Esophagus squamous epithelium (tissue), 5 donors: ENCODE results near the gene SHISA3. TPM values are rescaled to one million over a fixed set of nuclear protein-coding genes. Genes with fewer than 3 reads are reported as not detected.

Experiments used
- DNase-seq: peaks from one replicate; lab custom pipeline; 2025; lab: John Stamatoyannopoulos, UW
- H3K27ac ChIP-seq, 4 donors: fragments of 200-600 bp; sonication (generic); one replicate each; pipeline ENCODE4 v1.5.1; 2016 to 2019; ENCODE audit warnings: mild to moderate bottlenecking in 1 of 4
- H3K27me3 ChIP-seq, 4 donors: fragments of 200-600 bp; sonication (generic); 1 replicate in 3 of 4; 2 replicates in 1 of 4; pipeline versions ENCODE4 v1.5.1 to v1.6.0; 2017 to 2021; ENCODE audit warnings: antibody characterized with exemption in 1 of 4
- H3K36me3 ChIP-seq, 3 donors: fragments of 200-600 bp; sonication (generic); one replicate each; pipeline ENCODE4 v1.5.1; 2016 to 2019
- H3K4me1 ChIP-seq, 3 donors: fragments of 200-600 bp; sonication (generic); one replicate each; pipeline ENCODE4 v1.5.1; 2017 to 2019
- H3K4me3 ChIP-seq, 4 donors: fragments of 200-600 bp; sonication (generic); 1 replicate in 3 of 4; 2 replicates in 1 of 4; pipeline ENCODE4 v1.5.1; 2016 to 2019; ENCODE audit warnings: mild to moderate bottlenecking in 2 of 4, moderate library complexity in 1 of 4
- H3K9me3 ChIP-seq, 3 donors: fragments of 200-600 bp; sonication (generic); one replicate each; pipeline ENCODE4 v1.5.1; 2016 to 2019
- POLR2A ChIP-seq, 4 donors: fragments of 450-650 bp; IDR thresholded peaks; one replicate each; pipeline ENCODE4 v1.6.1; 2017; ENCODE audit warnings: antibody characterized with exemption in 4 of 4, mild to moderate bottlenecking in 4 of 4, moderate library complexity in 3 of 4
- WGBS, 2 donors: methylation state at CpG; one replicate each; pipeline ENCODE4 v1.1.5; 2018; 5-methylcytosine and 5-hydroxymethylcytosine counted together
- intact Hi-C: fragments of 100-400 bp; cut with DNase I; formaldehyde crosslinking; loops from one replicate; pipeline ENCODE4 v1.15.0; 2022
- total RNA-seq, 4 donors: library from RNA; depleted of rRNA; stranded (reverse); fragments of >200 nt; gene quantifications; one replicate each; pipeline ENCODE4 v1.1.0, GENCODE V29; 2016
- TF ChIP-seq, protein P1 (sequence below), 6 experiments: fragments of 450-650 bp in 4 of 6; fragments of 200-600 bp in 2 of 6; sonication (generic) in 2 of 6; IDR thresholded peaks; one replicate each; pipeline ENCODE4 v1.5.1; 2016 to 2019; ENCODE audit warnings: antibody characterized with exemption in 6 of 6, mild to moderate bottlenecking in 4 of 6, moderate library complexity in 4 of 6
- donor health status: DM: yes; HTN: yes; CAD: no.

Gene SHISA3
- total RNA-seq, 4 donors from 2014 or later: 0.18 to 1.5 (median 0.64) TPM; not detected in 1

DNA sequence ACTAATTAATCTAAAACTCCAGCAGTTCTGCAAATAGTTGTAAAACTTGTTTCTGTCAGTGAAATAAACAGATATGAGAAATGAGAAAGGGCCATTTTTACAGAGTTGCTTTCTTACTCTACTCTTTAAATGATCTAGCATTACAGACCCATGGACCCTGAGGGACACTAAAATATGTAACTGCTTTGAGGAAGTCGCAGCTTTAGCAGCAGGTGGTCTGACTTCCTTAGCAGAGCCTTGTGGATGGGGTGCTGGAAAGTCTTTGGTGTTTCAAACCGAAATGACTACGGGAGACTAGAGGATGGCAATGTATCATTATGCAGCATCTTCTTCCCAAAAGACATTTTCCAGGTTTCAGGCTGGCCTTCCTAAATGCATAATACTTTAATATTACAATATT lies 18.7 kb downstream of the SHISA3 start:
- intact Hi-C loops: no loop called here
- TF ChIP-seq, protein P1, sequence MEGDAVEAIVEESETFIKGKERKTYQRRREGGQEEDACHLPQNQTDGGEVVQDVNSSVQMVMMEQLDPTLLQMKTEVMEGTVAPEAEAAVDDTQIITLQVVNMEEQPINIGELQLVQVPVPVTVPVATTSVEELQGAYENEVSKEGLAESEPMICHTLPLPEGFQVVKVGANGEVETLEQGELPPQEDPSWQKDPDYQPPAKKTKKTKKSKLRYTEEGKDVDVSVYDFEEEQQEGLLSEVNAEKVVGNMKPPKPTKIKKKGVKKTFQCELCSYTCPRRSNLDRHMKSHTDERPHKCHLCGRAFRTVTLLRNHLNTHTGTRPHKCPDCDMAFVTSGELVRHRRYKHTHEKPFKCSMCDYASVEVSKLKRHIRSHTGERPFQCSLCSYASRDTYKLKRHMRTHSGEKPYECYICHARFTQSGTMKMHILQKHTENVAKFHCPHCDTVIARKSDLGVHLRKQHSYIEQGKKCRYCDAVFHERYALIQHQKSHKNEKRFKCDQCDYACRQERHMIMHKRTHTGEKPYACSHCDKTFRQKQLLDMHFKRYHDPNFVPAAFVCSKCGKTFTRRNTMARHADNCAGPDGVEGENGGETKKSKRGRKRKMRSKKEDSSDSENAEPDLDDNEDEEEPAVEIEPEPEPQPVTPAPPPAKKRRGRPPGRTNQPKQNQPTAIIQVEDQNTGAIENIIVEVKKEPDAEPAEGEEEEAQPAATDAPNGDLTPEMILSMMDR (IDR thresholded peaks at IDR 0.05): no peak
- TF ChIP-seq POLR2A (IDR thresholded peaks at IDR 0.05): no peak
- Histone ChIP-seq H3K9me3 (no peaks in the 10 kb centered on the region), H3K27ac (no peak overlapping the region), H3K27me3 (no peaks in the 10 kb centered on the region), H3K36me3 (peaks cover 0 to 6% (median 0%) of the 10 kb centered on the region in 3 donors), H3K4me1 (no peaks in the 10 kb centered on the region), H3K4me3 (no peak overlapping the region)
- DNase-seq: no peak
- 51 to 58% methylated on average over 3 of the region's 3 CpGs for WGBS, 2 donors

DNA sequence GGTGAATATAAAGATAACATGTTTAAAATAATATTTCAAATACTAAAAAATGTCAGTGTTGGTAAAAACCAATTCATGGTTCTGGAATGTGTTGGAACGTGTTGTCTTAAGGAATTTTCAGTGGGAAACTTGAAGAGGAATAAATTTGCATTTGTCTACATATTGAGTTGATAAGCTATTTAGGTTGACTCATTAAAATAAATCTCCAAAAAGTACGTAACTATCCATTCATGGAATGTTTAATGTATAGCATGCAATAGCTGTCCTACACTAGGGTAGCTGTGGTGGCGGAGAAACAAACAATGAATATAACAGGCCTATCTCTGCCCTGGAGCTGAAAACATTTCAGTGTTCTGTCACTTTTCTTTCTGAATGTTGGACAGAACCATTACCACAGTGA lies 20.3 kb downstream of the SHISA3 start:
- WGBS, 2 donors: 93 to 96% methylated on average over 3 of the region's 3 CpGs
- TF ChIP-seq, protein P1 (IDR thresholded peaks at IDR 0.05): no peak
- no peak for TF ChIP-seq POLR2A (IDR thresholded peaks at IDR 0.05)
- H3K27ac ChIP-seq: no peak overlapping the region
- H3K36me3 ChIP-seq: peaks cover 0 to 20% (median 0%) of the 10 kb centered on the region in 3 donors
- H3K4me1 ChIP-seq: no peaks in the 10 kb centered on the region
- intact Hi-C loops: no loop called here
- no peak for DNase-seq
- H3K9me3 ChIP-seq: no peaks in the 10 kb centered on the region
- H3K27me3 ChIP-seq: no peaks in the 10 kb centered on the region
- H3K4me3 ChIP-seq: no peak overlapping the region

DNA sequence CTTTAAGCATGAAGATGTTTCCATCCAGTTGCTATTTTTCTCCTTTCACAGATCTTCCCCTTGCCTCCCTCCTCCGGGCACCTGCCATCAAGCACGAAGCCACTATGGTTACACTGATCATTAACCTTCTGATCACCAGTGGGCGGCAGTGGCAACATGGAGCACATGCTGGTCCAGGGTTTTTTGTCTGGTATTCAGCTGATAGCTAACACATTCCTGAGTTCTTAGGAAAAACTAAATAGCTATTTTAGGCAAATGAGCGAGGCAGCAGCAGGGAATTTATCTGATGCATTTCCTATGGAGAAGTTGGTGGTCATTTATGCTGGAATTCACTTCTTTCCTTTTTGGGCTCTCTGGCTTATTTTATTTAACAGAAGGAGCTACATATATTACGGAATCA lies 22.9 kb downstream of the SHISA3 start:
- intact Hi-C loops: no loop called here
- H3K9me3 ChIP-seq: no peaks in the 10 kb centered on the region
- WGBS, 2 donors: 91 to 94% methylated on average over 4 to 5 of the region's 5 CpGs
- no peaks in the 10 kb centered on the region for H3K4me1 ChIP-seq
- H3K27me3 ChIP-seq: no peaks in the 10 kb centered on the region
- H3K4me3 ChIP-seq: no peak overlapping the region
- H3K36me3 ChIP-seq: peaks cover 0 to 20% (median 0%) of the 10 kb centered on the region in 3 donors
- no peak for DNase-seq
- H3K27ac ChIP-seq: no peak overlapping the region
- TF ChIP-seq, protein P1 (IDR thresholded peaks at IDR 0.05): no peak
- TF ChIP-seq POLR2A (IDR thresholded peaks at IDR 0.05): no peak

DNA sequence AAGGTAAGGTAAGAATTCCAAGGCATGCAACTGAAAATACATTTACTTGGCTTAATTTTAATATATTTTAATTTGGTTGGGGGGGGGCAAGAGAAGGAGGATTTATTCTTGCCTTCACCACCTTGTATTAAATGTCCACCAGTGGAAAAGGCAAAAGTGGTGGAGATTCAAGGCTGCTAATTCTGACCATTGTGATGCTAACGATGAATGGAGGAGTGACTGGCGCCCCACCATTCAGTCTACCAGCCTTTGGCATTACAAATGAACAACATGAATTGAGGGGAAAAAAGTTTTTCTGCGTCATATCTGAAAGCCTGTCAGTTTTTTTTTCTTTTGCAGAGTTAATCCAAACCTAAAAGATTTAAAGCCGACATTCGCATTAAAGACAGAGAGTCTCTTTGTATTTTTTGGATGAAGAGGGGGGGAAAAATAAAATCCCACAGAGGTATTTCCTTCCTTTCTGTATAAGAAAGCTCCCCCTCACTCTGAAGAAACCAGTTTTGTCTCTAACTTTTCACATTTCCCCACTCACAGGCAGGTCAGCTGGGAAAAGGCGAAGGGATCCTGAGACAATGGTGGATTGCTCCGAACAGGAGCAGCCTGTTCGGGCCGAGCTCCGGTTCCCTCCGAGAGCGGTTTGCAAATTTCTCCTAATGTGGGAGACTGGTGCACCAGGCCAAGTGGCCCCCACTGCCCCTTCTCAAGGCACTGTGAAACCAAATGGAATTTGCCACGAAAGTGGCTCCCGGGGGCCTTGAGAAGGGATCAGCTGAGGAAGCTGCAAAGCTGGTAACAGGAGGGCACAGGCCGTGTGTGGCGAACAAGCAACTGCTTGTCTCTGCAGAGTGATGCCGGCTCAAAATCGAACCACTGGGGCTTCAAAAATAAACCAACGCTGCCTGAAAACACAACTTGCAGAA lies 28.1 kb downstream of the SHISA3 start:
- no peaks in the 10 kb centered on the region for H3K4me1 ChIP-seq
- H3K4me3 ChIP-seq: no peak overlapping the region
- intact Hi-C loops: no loop called here
- TF ChIP-seq POLR2A (IDR thresholded peaks at IDR 0.05): no peak
- TF ChIP-seq, protein P1 (IDR thresholded peaks at IDR 0.05): no peak
- H3K27ac ChIP-seq: no peak overlapping the region
- H3K36me3 ChIP-seq: peaks cover 0 to 20% (median 0%) of the 10 kb centered on the region in 3 donors
- 94 to 95% methylated on average over 10 to 18 of the region's 19 CpGs for WGBS, 2 donors
- no peak for DNase-seq
- no peaks in the 10 kb centered on the region for H3K9me3 ChIP-seq
- H3K27me3 ChIP-seq: no peaks in the 10 kb centered on the region

DNA sequence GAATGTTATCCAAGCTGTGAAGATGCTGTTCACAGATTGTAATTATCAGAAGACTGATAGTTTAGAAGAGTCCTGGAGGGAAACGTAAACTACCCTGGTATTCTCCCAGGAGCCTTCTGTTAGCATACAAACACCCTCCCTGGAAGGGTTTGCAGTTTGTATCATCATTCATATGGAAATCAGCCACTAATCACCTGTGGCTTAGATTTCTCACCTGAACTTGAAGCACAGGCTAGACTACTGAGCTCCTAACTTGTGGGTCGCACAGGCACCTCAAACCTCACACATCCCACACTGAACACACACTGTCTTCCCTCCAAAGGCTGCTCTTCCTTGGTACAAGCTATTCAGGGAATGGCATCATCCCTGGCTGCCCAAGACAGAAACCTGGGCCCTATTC lies 30.7 kb downstream of the SHISA3 start:
- no peak for DNase-seq
- TF ChIP-seq, protein P1 (IDR thresholded peaks at IDR 0.05): no peak
- no peak for TF ChIP-seq POLR2A (IDR thresholded peaks at IDR 0.05)
- WGBS, 2 donors: 63 to 94% methylated on average over 2 of the region's 2 CpGs
- Histone ChIP-seq H3K27ac (no peak overlapping the region), H3K4me3 (no peak overlapping the region), H3K9me3 (no peaks in the 10 kb centered on the region), H3K36me3 (no peaks in the 10 kb centered on the region), H3K4me1 (no peaks in the 10 kb centered on the region), H3K27me3 (no peaks in the 10 kb centered on the region)
- intact Hi-C loops: no loop called here
